H1 (cell line): ENCODE results near the gene TRAPPC2L.

Experiments used
- BACH1 ChIP-seq: IDR thresholded peaks from 2 replicates; pipeline ENCODE4 v1.6.1; 2012; ENCODE audit warnings: low read length, improper control_type of control experiment
- CREB1 ChIP-seq: IDR thresholded peaks from 2 replicates; pipeline ENCODE4 v1.6.1; 2012; ENCODE audit warnings: inconsistent platforms
- CTCF ChIP-seq, 3 experiments: IDR thresholded peaks; 1 replicate in 2 of 3; 2 replicates in 1 of 3; pipeline versions ENCODE4 v1.5.1 to v1.6.1; 2011; ENCODE audit warnings: low read length in 3 of 3, mild to moderate bottlenecking in 3 of 3, inconsistent platforms in 2 of 3, low read depth in 1 of 3, moderate library complexity in 1 of 3; ENCODE audit not compliant: insufficient read depth in 1 of 3; ENCODE audit errors: control extremely low read depth in 1 of 3
- EP300 ChIP-seq, 2 experiments: IDR thresholded peaks; 1 replicate in 1 of 2; 2 replicates in 1 of 2; pipeline ENCODE4 v1.6.1; 2011 to 2012; ENCODE audit warnings: low read depth in 2 of 2, low read length in 2 of 2, mild to moderate bottlenecking in 2 of 2, borderline replicate concordance in 1 of 2, inconsistent platforms in 1 of 2, moderate library complexity in 1 of 2
- EZH2 ChIP-seq: fragments of 200-600 bp; sonication (generic); IDR thresholded peaks from 2 replicates; pipeline ENCODE4 v1.7.1; 2012; ENCODE audit warnings: low read depth, mild to moderate bottlenecking, moderate library complexity, low read length, inconsistent platforms; ENCODE audit not compliant: severe bottlenecking
- MAX ChIP-seq: IDR thresholded peaks from 2 replicates; pipeline ENCODE4 v1.6.1; 2012; ENCODE audit warnings: inconsistent platforms
- POLR2AphosphoS5 ChIP-seq: IDR thresholded peaks from 2 replicates; pipeline ENCODE4 v1.6.1; 2011; ENCODE audit warnings: low read depth, low read length
- RFX5 ChIP-seq: IDR thresholded peaks from 2 replicates; pipeline ENCODE4 v1.6.1; 2011; ENCODE audit warnings: low read depth, low read length, improper control_type of control experiment, borderline replicate concordance
- SP2 ChIP-seq: IDR thresholded peaks from 2 replicates; pipeline ENCODE4 v1.6.1; 2012; ENCODE audit warnings: mild to moderate bottlenecking, low read length, inconsistent platforms
- SRF ChIP-seq: IDR thresholded peaks from 2 replicates; pipeline ENCODE4 v1.6.1; 2011; ENCODE audit warnings: mild to moderate bottlenecking, low read depth, low read length, moderate library complexity
- ZNF274 ChIP-seq: IDR thresholded peaks from 2 replicates; pipeline ENCODE4 v1.7.0; 2012; ENCODE audit warnings: low read length, borderline replicate concordance; ENCODE audit errors: extremely low read depth

- TF ChIP-seq CREB1, result no peak
- no peak for TF ChIP-seq BACH1
- TF ChIP-seq CTCF (IDR thresholded peaks at IDR 0.05; ENCODE audit: control extremely low read depth in 1 of 3, insufficient read depth in 1 of 3, low read depth in 1 of 3, low read length in 3 of 3), result no peak
- no peak for TF ChIP-seq RFX5
- no peak for TF ChIP-seq SRF
- no peak for TF ChIP-seq EP300 (IDR thresholded peaks at IDR 0.05; ENCODE audit: borderline replicate concordance in 1 of 2, low read depth in 2 of 2, low read length in 2 of 2)
- no peak for TF ChIP-seq SP2
- TF ChIP-seq MAX, result peak; percentile 78
- TF ChIP-seq ZNF274, result no peak
- TF ChIP-seq EZH2, result no peak
- TF ChIP-seq POLR2AphosphoS5, result peak; percentile 60; the same call in 1 of the 2 replicates
These were observed 45.8 kb upstream of the TRAPPC2L start for GRCh38 chr16:88810912-88811768.
